Activated naive CD8-positive, alpha-beta T cell treated with anti-CD3 and anti-CD28 coated beads, Interleukin-2, amount 10 ng/mL, durations not matched to agents 7 days and 5 days (primary cell): Measurements from ENCODE around the gene MINDY2. TPM values are rescaled to one million over a fixed set of nuclear protein-coding genes. Genes with fewer than 3 reads are reported as not detected.

ENCODE experiments used
- ATAC-seq: fragments of 150-1000 bp; cut with Tn5 transposase; one replicate; pipeline ENCODE4 v1.10.0; 2021; ENCODE audit warnings: low read depth, moderate library complexity
- POLR2A ChIA-PET: fragments of 350-600 bp; sonication (Branson Sonifier 250); formaldehyde crosslinking; loops from one replicate; lab custom pipeline; 2021; ENCODE audit warnings: antibody characterized with exemption; lab: Charles Lee
- DNase-seq: peaks from one replicate; pipeline ENCODE4 v3.0.0; 2021
- H3K27ac Mint-ChIP-seq: one replicate; pipeline ENCODE4 v1.8.0; 2022; ENCODE audit warnings: mild to moderate bottlenecking, mixed read lengths
- H3K27me3 Mint-ChIP-seq: one replicate; pipeline ENCODE4 v1.8.0; 2022; ENCODE audit warnings: mild to moderate bottlenecking, moderate library complexity, mixed read lengths
- H3K36me3 Mint-ChIP-seq: one replicate; pipeline ENCODE4 v1.8.0; 2021; ENCODE audit warnings: mild to moderate bottlenecking, mixed read lengths
- H3K4me1 Mint-ChIP-seq: one replicate; pipeline ENCODE4 v1.8.0; 2021; ENCODE audit warnings: mixed read lengths
- H3K4me3 Mint-ChIP-seq: one replicate; pipeline ENCODE4 v1.8.0; 2022; ENCODE audit warnings: mild to moderate bottlenecking, moderate library complexity, mixed read lengths
- H3K9me3 Mint-ChIP-seq: one replicate; pipeline ENCODE4 v1.8.0; 2021; ENCODE audit warnings: mixed read lengths
- total RNA-seq, 2 experiments: library from RNA; stranded (reverse); gene quantifications; one replicate each; pipeline ENCODE4 v1.2.3, GENCODE V29; 2021

Gene MINDY2
- total RNA-seq, 2 experiments from 2014 or later, result 19.0 to 20.2 TPM

GRCh38 chr15:58898150-58898680 lies 127.1 kb downstream of the MINDY2 start:
- POLR2A ChIA-PET, result no interaction called here
- H3K27me3 Mint-ChIP-seq, result no peaks in the 10 kb centered on the region
- peaks cover 20% of the 10 kb centered on the region for H3K36me3 Mint-ChIP-seq
- H3K9me3 Mint-ChIP-seq, result no peaks in the 10 kb centered on the region
- no peak overlapping the region for H3K4me3 Mint-ChIP-seq
- DNase-seq, result no peak
- peaks cover 1% of the 10 kb centered on the region for H3K4me1 Mint-ChIP-seq
- H3K27ac Mint-ChIP-seq, result no peak overlapping the region
- no peak for ATAC-seq

- no peak for ATAC-seq
- no peaks in the 10 kb centered on the region for H3K27me3 Mint-ChIP-seq
- H3K9me3 Mint-ChIP-seq, result no peaks in the 10 kb centered on the region
- peaks cover 10% of the 10 kb centered on the region for H3K36me3 Mint-ChIP-seq
- H3K4me1 Mint-ChIP-seq, result peaks cover 1% of the 10 kb centered on the region
- H3K4me3 Mint-ChIP-seq, result no peak overlapping the region
- DNase-seq, result no peak
- no peak overlapping the region for H3K27ac Mint-ChIP-seq
- POLR2A ChIA-PET, result no interaction called here
These were observed 129.5 kb downstream of the MINDY2 start for GRCh38 chr15:58900631-58901030.

- no peaks in the 10 kb centered on the region for H3K27me3 Mint-ChIP-seq
These were observed 137.6 kb downstream of the MINDY2 start for GRCh38 chr15:58908550-58909309.

GRCh38 chr15:58909616-58910015 lies 138.5 kb downstream of the MINDY2 start:
- Mint-ChIP-seq H3K4me3 (no peak overlapping the region), H3K4me1 (peaks cover 25% of the 10 kb centered on the region), H3K27me3 (no peaks in the 10 kb centered on the region), H3K27ac (no peak overlapping the region), H3K9me3 (no peaks in the 10 kb centered on the region), H3K36me3 (peaks cover 47% of the 10 kb centered on the region)
- POLR2A ChIA-PET, result no interaction called here
- DNase-seq, result no peak
- ATAC-seq, result no peak

More at GRCh38 chr15:58908550-58909309, 137.6 kb downstream of the MINDY2 start:
- no peak for DNase-seq
- ATAC-seq, result no peak
- peaks cover 23% of the 10 kb centered on the region for H3K4me1 Mint-ChIP-seq
- POLR2A ChIA-PET, result no interaction called here
- H3K9me3 Mint-ChIP-seq, result no peaks in the 10 kb centered on the region
- peaks cover 39% of the 10 kb centered on the region for H3K36me3 Mint-ChIP-seq
- H3K27ac Mint-ChIP-seq, result peak overlapping the region; percentile 61
- H3K4me3 Mint-ChIP-seq, result no peak overlapping the region

- H3K9me3 Mint-ChIP-seq, result no peaks in the 10 kb centered on the region
- H3K4me1 Mint-ChIP-seq, result peaks cover 25% of the 10 kb centered on the region
- H3K4me3 Mint-ChIP-seq, result no peak overlapping the region
- H3K27me3 Mint-ChIP-seq, result no peaks in the 10 kb centered on the region
- H3K27ac Mint-ChIP-seq, result no peak overlapping the region
- DNase-seq (no peak), ATAC-seq (no peak)
- H3K36me3 Mint-ChIP-seq, result peaks cover 50% of the 10 kb centered on the region
- POLR2A ChIA-PET, result interaction anchor here (0.6 to 0.7 kb wide), 3 partner anchors 73 to 1053 kb away, joined by 3 to 5 read pairs (median 4); no protein-coding TSS in a partner anchor
These were observed 139.4 kb downstream of the MINDY2 start for GRCh38 chr15:58910456-58910855.

Other genes with a start within 250 kb of the MINDY2 start
- 100 to 1,000 TPM; 173 to 175 TPM for gene ADAM10, start 21.6 kb upstream of the MINDY2 start, total RNA-seq
- gene SLTM, start 162.4 kb downstream of the MINDY2 start, total RNA-seq, result 100 to 1,000 TPM; 130 TPM
- gene RNF111, start 216.4 kb downstream of the MINDY2 start, total RNA-seq, result 10 to 100 TPM; 38.2 to 46.9 TPM